PFSK-1 (cell line): ENCODE measurements around the gene FGF1.

Source experiments
- FOXP2 ChIP-seq: optimal IDR thresholded peaks from 2 replicates; pipeline ENCODE3; 2011; ENCODE audit warnings: borderline replicate concordance, control low read depth, inconsistent platforms; ENCODE audit not compliant: insufficient read depth; ENCODE audit errors: extremely low read length, extremely low read depth
- POLR2AphosphoS5 ChIP-seq: IDR thresholded peaks from 2 replicates; pipeline ENCODE4 v1.6.1; 2012; ENCODE audit warnings: low read depth, mild to moderate bottlenecking, control low read depth, low read length, moderate library complexity
- SIN3A ChIP-seq: IDR thresholded peaks from 2 replicates; pipeline ENCODE4 v1.6.1; 2012; ENCODE audit warnings: mild to moderate bottlenecking, low read length, moderate library complexity, borderline replicate concordance; ENCODE audit not compliant: insufficient read depth
- TAF1 ChIP-seq: IDR thresholded peaks from 2 replicates; pipeline ENCODE4 v1.6.1; 2012; ENCODE audit warnings: low read length, control low read depth, borderline replicate concordance; ENCODE audit not compliant: insufficient read depth
- TF ChIP-seq, protein P1 (sequence below), 2 experiments: IDR thresholded peaks; 2 replicates each; pipeline versions ENCODE4 v1.6.1 to v1.8.0; 2011 to 2012; ENCODE audit warnings: low read depth in 2 of 2, low read length in 2 of 2, control low read depth in 1 of 2, inconsistent platforms in 1 of 2, mild to moderate bottlenecking in 1 of 2, moderate library complexity in 1 of 2; ENCODE audit not compliant: insufficient read depth in 1 of 2

- TF ChIP-seq POLR2AphosphoS5 (no peak), SIN3A (no peak), TAF1 (no peak), FOXP2 (no peak)
- TF ChIP-seq, protein P1, sequence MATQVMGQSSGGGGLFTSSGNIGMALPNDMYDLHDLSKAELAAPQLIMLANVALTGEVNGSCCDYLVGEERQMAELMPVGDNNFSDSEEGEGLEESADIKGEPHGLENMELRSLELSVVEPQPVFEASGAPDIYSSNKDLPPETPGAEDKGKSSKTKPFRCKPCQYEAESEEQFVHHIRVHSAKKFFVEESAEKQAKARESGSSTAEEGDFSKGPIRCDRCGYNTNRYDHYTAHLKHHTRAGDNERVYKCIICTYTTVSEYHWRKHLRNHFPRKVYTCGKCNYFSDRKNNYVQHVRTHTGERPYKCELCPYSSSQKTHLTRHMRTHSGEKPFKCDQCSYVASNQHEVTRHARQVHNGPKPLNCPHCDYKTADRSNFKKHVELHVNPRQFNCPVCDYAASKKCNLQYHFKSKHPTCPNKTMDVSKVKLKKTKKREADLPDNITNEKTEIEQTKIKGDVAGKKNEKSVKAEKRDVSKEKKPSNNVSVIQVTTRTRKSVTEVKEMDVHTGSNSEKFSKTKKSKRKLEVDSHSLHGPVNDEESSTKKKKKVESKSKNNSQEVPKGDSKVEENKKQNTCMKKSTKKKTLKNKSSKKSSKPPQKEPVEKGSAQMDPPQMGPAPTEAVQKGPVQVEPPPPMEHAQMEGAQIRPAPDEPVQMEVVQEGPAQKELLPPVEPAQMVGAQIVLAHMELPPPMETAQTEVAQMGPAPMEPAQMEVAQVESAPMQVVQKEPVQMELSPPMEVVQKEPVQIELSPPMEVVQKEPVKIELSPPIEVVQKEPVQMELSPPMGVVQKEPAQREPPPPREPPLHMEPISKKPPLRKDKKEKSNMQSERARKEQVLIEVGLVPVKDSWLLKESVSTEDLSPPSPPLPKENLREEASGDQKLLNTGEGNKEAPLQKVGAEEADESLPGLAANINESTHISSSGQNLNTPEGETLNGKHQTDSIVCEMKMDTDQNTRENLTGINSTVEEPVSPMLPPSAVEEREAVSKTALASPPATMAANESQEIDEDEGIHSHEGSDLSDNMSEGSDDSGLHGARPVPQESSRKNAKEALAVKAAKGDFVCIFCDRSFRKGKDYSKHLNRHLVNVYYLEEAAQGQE (IDR thresholded peaks at IDR 0.05; ENCODE audit: insufficient read depth in 1 of 2, low read depth in 2 of 2, low read length in 2 of 2), result no peak
These were observed 138.2 kb downstream of the FGF1 start for GRCh38 chr5:142547445-142548380.
